Mucosa of rectum (tissue), 2 donors: ENCODE results near the gene JAZF1.

Experiments used
- H3K27ac ChIP-seq, 2 donors: one replicate each; pipeline ENCODE4 v1.7.0; 2013; ENCODE audit warnings: inconsistent platforms in 2 of 2, low read depth in 2 of 2, low read length in 2 of 2
- H3K27me3 ChIP-seq, 2 donors: one replicate each; pipeline ENCODE4 v1.7.0; 2013; ENCODE audit warnings: low read length in 2 of 2; ENCODE audit not compliant: control insufficient read depth in 2 of 2, insufficient read depth in 2 of 2
- H3K36me3 ChIP-seq, 2 donors: one replicate each; pipeline ENCODE4 v1.7.0; 2013; ENCODE audit warnings: low read length in 2 of 2; ENCODE audit not compliant: control insufficient read depth in 2 of 2, insufficient read depth in 2 of 2
- H3K4me1 ChIP-seq, 2 donors: one replicate each; pipeline ENCODE4 v1.7.0; 2013; ENCODE audit warnings: low read length in 2 of 2, mild to moderate bottlenecking in 1 of 2; ENCODE audit not compliant: control insufficient read depth in 2 of 2, insufficient read depth in 2 of 2
- H3K4me3 ChIP-seq, 2 donors: one replicate each; pipeline ENCODE4 v1.7.0; 2013; ENCODE audit warnings: low read length in 2 of 2
- H3K9ac ChIP-seq, 2 donors: one replicate each; pipeline ENCODE4 v1.7.0; 2013; ENCODE audit warnings: low read length in 2 of 2, low read depth in 1 of 2, mild to moderate bottlenecking in 1 of 2
- H3K9me3 ChIP-seq, 2 donors: one replicate each; pipeline ENCODE4 v1.7.0; 2013; ENCODE audit warnings: low read length in 2 of 2; ENCODE audit not compliant: control insufficient read depth in 2 of 2
- donor health status: healthy.
- donor health status: Normal muscosa, but diverticular disease.

JAZF1 gene

GRCh38 chr7:27955011-27955410, 225.6 kb downstream of the JAZF1 start:
- Histone ChIP-seq H3K4me3 (no peak overlapping the region), H3K9ac (no peak overlapping the region), H3K27me3 (no peaks in the 10 kb centered on the region), H3K9me3 (no peaks in the 10 kb centered on the region), H3K4me1 (peaks cover 0 to 3% of the 10 kb centered on the region in 2 donors), H3K36me3 (no peaks in the 10 kb centered on the region), H3K27ac (no peak overlapping the region)

DNA sequence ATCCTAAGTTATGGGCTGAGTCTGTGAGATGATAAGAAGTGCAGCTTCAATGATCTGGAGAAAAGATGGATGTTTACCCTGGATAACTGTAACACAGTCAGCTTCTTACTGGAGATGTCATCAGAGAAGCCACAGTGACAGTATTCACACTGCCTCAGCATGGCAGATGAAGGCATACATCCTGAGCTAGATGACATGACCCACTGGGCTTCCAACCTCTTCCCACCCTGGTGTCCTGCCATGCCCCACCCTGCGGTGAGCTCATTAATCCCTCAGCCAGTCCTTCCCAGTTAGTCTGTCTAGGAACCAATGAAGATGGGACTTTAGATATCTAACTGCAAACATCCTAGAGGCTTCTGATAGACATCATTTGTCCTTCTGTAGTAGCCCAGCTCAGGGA, 226.8 kb downstream of the JAZF1 start:
- Histone ChIP-seq H3K4me1 (peaks cover 0 to 3% of the 10 kb centered on the region in 2 donors), H3K4me3 (no peak overlapping the region), H3K27me3 (no peaks in the 10 kb centered on the region), H3K27ac (no peak overlapping the region), H3K9me3 (no peaks in the 10 kb centered on the region), H3K9ac (no peak overlapping the region), H3K36me3 (no peaks in the 10 kb centered on the region)

DNA sequence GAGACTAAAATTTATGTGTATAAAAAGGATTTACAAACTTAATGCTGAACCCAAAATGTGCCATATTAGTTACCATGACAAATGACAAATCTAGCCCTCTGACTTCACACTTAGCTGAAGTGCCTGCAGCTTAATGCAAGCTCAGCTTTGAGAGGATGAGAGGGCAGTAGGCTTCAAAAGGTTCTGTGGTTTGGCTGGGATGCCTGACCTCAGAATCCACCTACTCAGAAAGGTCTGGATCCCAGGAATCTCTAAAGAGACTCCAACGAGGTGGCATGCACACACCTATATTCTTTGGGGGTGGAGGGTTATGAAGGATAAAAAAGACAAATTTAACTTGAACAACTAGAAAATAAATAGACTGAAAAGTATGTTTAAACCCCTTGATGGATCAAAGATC, 227.2 kb downstream of the JAZF1 start:
- no peak overlapping the region for H3K9ac ChIP-seq
- no peaks in the 10 kb centered on the region for H3K9me3 ChIP-seq
- H3K36me3 ChIP-seq, result no peaks in the 10 kb centered on the region
- peaks cover 0 to 3% of the 10 kb centered on the region in 2 donors for H3K4me1 ChIP-seq
- no peaks in the 10 kb centered on the region for H3K27me3 ChIP-seq
- no peak overlapping the region for H3K4me3 ChIP-seq
- no peak overlapping the region for H3K27ac ChIP-seq

DNA sequence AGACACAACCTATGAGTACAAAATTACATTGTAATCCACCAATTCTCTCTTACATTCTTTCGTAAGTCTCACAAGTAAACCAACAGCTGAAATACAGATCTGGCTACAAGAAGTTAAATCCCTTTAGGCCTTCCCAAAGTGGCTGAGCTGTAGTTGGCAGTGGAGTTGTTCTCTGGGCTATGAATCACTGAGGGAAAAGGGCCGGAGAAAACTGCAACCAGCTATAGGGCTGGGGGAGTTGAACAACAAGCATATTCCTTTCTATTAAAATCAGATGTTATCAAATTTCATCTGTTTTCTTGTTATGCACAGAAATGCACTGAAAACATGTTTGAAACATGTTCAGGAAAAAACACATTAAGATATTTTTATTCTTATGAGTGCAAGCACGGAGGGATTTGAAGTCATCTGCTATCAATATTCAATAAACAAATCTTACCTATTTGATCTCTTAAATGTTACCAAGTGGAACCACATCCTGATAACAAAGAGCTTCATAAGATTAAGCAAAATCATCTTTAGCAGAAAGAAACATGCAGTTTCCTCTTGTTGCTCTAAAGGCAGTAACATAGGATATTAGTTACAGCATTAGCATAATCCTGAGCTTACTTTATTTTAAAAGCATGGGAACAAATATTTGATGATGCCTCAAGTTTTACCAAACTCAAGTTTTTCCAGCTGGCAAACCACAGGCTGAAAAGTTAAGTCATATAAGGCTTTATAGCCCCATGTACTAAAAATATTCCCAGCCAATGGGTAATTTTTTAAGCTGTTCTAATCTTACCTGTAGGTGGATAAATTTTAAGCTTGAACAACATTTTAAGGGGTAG, 227.9 kb downstream of the JAZF1 start:
- Histone ChIP-seq H3K27ac (no peak overlapping the region), H3K36me3 (no peaks in the 10 kb centered on the region), H3K4me3 (no peak overlapping the region), H3K4me1 (peaks cover 0 to 3% of the 10 kb centered on the region in 2 donors), H3K9me3 (no peaks in the 10 kb centered on the region), H3K27me3 (no peaks in the 10 kb centered on the region), H3K9ac (no peak overlapping the region)

DNA sequence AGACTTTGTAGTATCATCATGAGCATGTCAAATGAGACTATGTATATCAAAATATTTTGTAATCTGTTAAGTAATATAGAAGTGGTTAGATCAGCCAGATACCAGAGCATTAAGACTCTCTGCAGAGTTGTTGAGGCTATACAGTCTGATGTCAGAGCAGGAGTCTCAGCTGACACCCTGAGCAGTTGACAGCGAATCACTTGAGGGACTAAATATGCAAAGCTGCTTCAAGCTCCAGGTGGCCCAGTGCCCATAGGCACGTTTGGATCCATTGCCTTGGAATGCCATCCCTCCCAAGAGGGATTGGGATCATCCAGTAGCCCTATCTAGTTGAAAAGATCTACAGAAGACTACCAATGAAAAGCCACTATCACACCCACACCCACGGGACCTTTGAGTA, 230.5 kb downstream of the JAZF1 start:
- H3K27me3 ChIP-seq, result no peaks in the 10 kb centered on the region
- no peaks in the 10 kb centered on the region for H3K36me3 ChIP-seq
- no peak overlapping the region for H3K27ac ChIP-seq
- H3K9ac ChIP-seq, result no peak overlapping the region
- peaks cover 0 to 3% of the 10 kb centered on the region in 2 donors for H3K4me1 ChIP-seq
- no peaks in the 10 kb centered on the region for H3K9me3 ChIP-seq
- H3K4me3 ChIP-seq, result no peak overlapping the region

GRCh38 chr7:27948861-27949260, 231.7 kb downstream of the JAZF1 start:
- Histone ChIP-seq H3K27ac (no peak overlapping the region), H3K4me3 (no peak overlapping the region), H3K9ac (no peak overlapping the region), H3K4me1 (peaks cover 0 to 3% of the 10 kb centered on the region in 2 donors), H3K36me3 (no peaks in the 10 kb centered on the region), H3K27me3 (no peaks in the 10 kb centered on the region), H3K9me3 (no peaks in the 10 kb centered on the region)

- Histone ChIP-seq H3K9ac (no peak overlapping the region), H3K9me3 (no peaks in the 10 kb centered on the region), H3K27me3 (no peaks in the 10 kb centered on the region), H3K4me1 (peaks cover 0 to 3% of the 10 kb centered on the region in 2 donors), H3K36me3 (no peaks in the 10 kb centered on the region), H3K4me3 (no peak overlapping the region), H3K27ac (no peak overlapping the region)
These were observed 232.9 kb downstream of the JAZF1 start for GRCh38 chr7:27947586-27948278.

DNA sequence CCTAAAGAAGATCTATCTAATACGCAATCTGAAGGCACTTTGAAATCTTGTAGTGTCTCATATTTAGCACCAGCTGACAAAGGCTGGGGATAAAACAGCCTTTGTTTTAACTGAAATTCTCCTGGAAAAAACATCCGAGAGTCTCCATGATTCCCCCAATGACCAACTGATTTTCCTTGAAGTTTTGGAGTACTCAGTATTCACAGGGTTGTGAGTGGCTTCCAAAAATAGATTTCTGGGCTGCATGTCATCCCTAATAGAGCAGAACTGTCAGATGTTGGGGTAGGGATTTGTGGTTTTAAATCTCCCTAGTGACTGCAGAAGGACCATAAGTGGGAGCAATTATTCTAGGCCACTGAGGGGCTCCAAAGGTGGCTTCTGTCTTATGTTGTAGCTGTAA, 234.2 kb downstream of the JAZF1 start:
- Histone ChIP-seq H3K4me3 (no peak overlapping the region), H3K9me3 (no peaks in the 10 kb centered on the region), H3K27ac (no peak overlapping the region), H3K36me3 (no peaks in the 10 kb centered on the region), H3K27me3 (no peaks in the 10 kb centered on the region), H3K9ac (no peak overlapping the region), H3K4me1 (no peaks in the 10 kb centered on the region)

- Histone ChIP-seq H3K4me1 (no peaks in the 10 kb centered on the region), H3K27me3 (no peaks in the 10 kb centered on the region), H3K9me3 (no peaks in the 10 kb centered on the region), H3K27ac (no peak overlapping the region), H3K4me3 (no peak overlapping the region), H3K9ac (no peak overlapping the region), H3K36me3 (no peaks in the 10 kb centered on the region)
These were observed 235.4 kb downstream of the JAZF1 start for GRCh38 chr7:27945058-27945795.

DNA sequence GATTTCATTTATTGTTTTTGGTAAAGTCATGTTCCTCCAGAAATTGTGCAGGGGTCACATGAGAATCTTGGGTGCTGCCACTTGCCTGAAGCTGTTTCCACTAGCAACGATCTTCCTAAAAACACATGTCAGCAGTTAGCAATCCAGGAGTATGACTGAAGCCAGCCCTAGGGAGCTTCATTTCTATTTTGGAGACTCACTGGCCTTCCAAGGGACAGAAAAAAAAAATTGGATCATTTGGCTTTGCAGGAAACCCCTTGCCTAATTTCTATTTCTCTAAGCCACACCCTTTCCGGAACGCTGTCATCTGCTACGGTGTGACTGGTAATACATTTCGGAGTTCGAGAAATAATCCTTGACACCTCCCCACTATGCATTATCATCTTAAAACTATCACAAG, 236.0 kb downstream of the JAZF1 start:
- no peaks in the 10 kb centered on the region for H3K9me3 ChIP-seq
- H3K27me3 ChIP-seq, result no peaks in the 10 kb centered on the region
- no peak overlapping the region for H3K4me3 ChIP-seq
- no peak overlapping the region for H3K27ac ChIP-seq
- H3K4me1 ChIP-seq, result no peaks in the 10 kb centered on the region
- no peak overlapping the region for H3K9ac ChIP-seq
- no peaks in the 10 kb centered on the region for H3K36me3 ChIP-seq
